IMR-90 (cell line): ENCODE data around the gene PIGH. TPM values are rescaled to one million over a fixed set of nuclear protein-coding genes. Genes with fewer than 3 reads are reported as not detected.

Experiments used
- ATAC-seq: fragments of 200-7000 bp; cut with Tn5 transposase; 2 replicates; pipeline ENCODE4 v1.9.1; 2020; ENCODE audit warnings: low read depth, mild to moderate bottlenecking, moderate library complexity
- BruUV-seq: library from RNA; stranded (reverse); fragments of 400-500 nt; replicated peaks from 2 replicates; lab custom pipeline; 2021; lab: Mats Ljungman, UMichigan
- CTCF ChIA-PET: fragments of 300-600 bp; formaldehyde crosslinking; extraction: SDS; loops from one replicate; lab custom pipeline; 2021; ENCODE audit warnings: antibody characterized with exemption; lab: Yijun Ruan, JAX
- POLR2A ChIA-PET: fragments of 300-600 bp; sonication (Branson Sonifier 250); formaldehyde crosslinking; loops from one replicate; lab custom pipeline; 2022; ENCODE audit warnings: antibody characterized with exemption; ENCODE audit not compliant: unreplicated experiment; lab: Charles Lee
- DNase-seq: peaks from one replicate; pipeline ENCODE4 v3.0.0; 2013
- H2AFZ ChIP-seq: replicated peaks from 2 replicates; pipeline ENCODE3; 2013; ENCODE audit warnings: low read length, mild to moderate bottlenecking; ENCODE audit not compliant: poor library complexity
- H2AK5ac ChIP-seq: 2 replicates; pipeline ENCODE4 v1.6.1; 2013; ENCODE audit warnings: low read depth, low read length, inconsistent platforms
- H2AK9ac ChIP-seq: replicated peaks from 2 replicates; pipeline ENCODE3; 2013; ENCODE audit warnings: mild to moderate bottlenecking, low read depth, low read length, moderate library complexity; ENCODE audit not compliant: poor library complexity
- H2BK120ac ChIP-seq: 2 replicates; pipeline ENCODE4 v1.6.1; 2013; ENCODE audit warnings: low read depth, low read length, inconsistent platforms
- H2BK15ac ChIP-seq: 3 replicates; pipeline ENCODE4 v1.6.1; 2013; ENCODE audit warnings: low read depth, low read length, inconsistent platforms
- H2BK20ac ChIP-seq: 2 replicates; pipeline ENCODE4 v1.6.1; 2013; ENCODE audit warnings: low read depth, mild to moderate bottlenecking, inconsistent platforms, low read length, moderate library complexity
- H2BK5ac ChIP-seq: 2 replicates; pipeline ENCODE4 v1.6.1; 2013; ENCODE audit warnings: mild to moderate bottlenecking, low read depth, low read length, inconsistent platforms; ENCODE audit not compliant: poor library complexity, severe bottlenecking
- H3K14ac ChIP-seq: replicated peaks from 2 replicates; pipeline ENCODE4 v1.6.1; 2013; ENCODE audit warnings: low read depth, low read length, inconsistent platforms
- H3K18ac ChIP-seq: 2 replicates; pipeline ENCODE4 v1.6.1; 2013; ENCODE audit warnings: low read depth, low read length, control low read depth
- H3K23ac ChIP-seq: 2 replicates; pipeline ENCODE4 v1.6.1; 2013; ENCODE audit warnings: low read depth, low read length, inconsistent platforms
- H3K27ac ChIP-seq: 2 replicates; pipeline ENCODE4 v1.5.1; 2013; ENCODE audit warnings: mild to moderate bottlenecking, control low read depth, low read length; ENCODE audit not compliant: insufficient read depth
- H3K27me3 ChIP-seq: 2 replicates; pipeline ENCODE4 v1.6.1; 2013; ENCODE audit warnings: low read length; ENCODE audit not compliant: control insufficient read depth, insufficient read depth
- H3K36me3 ChIP-seq: 2 replicates; pipeline ENCODE4 v1.6.1; 2013; ENCODE audit warnings: low read length, mixed read lengths; ENCODE audit not compliant: control insufficient read depth, insufficient read depth
- H3K4ac ChIP-seq: 2 replicates; pipeline ENCODE4 v1.6.1; 2013; ENCODE audit warnings: low read depth, low read length, inconsistent platforms
- H3K4me1 ChIP-seq: 2 replicates; pipeline ENCODE4 v1.6.1; 2013; ENCODE audit warnings: low read length, mixed read lengths; ENCODE audit not compliant: control insufficient read depth, insufficient read depth
- H3K4me2 ChIP-seq: 2 replicates; pipeline ENCODE4 v1.6.1; 2013; ENCODE audit warnings: low read depth, mild to moderate bottlenecking, control low read depth, low read length, moderate library complexity
- H3K4me3 ChIP-seq: 2 replicates; pipeline ENCODE4 v1.5.1; 2013; ENCODE audit warnings: low read depth, mild to moderate bottlenecking, control low read depth, low read length, moderate library complexity; ENCODE audit not compliant: insufficient read depth
- H3K56ac ChIP-seq: 2 replicates; pipeline ENCODE4 v1.6.1; 2013; ENCODE audit warnings: low read length, inconsistent platforms; ENCODE audit not compliant: insufficient read depth; ENCODE audit errors: extremely low read depth
- H3K79me1 ChIP-seq, 2 experiments: 2 replicates each; pipeline ENCODE4 v1.6.1; 2013; ENCODE audit warnings: low read length in 2 of 2, inconsistent platforms in 1 of 2, low read depth in 1 of 2
- H3K9ac ChIP-seq: 2 replicates; pipeline ENCODE4 v1.6.1; 2013; ENCODE audit warnings: low read depth, low read length, control low read depth
- H3K9me1 ChIP-seq: 2 replicates; pipeline ENCODE4 v1.6.1; 2013; ENCODE audit warnings: low read length, inconsistent platforms; ENCODE audit not compliant: insufficient read depth
- H3K9me3 ChIP-seq: 2 replicates; pipeline ENCODE4 v1.6.1; 2013; ENCODE audit warnings: low read length; ENCODE audit not compliant: control insufficient read depth, insufficient read depth
- H4K20me1 ChIP-seq: 2 replicates; pipeline ENCODE4 v1.6.1; 2013; ENCODE audit warnings: low read length, inconsistent platforms; ENCODE audit not compliant: insufficient read depth
- H4K5ac ChIP-seq: 2 replicates; pipeline ENCODE4 v1.6.1; 2013; ENCODE audit warnings: mild to moderate bottlenecking, low read depth, low read length, control low read depth
- H4K8ac ChIP-seq, 2 experiments: 2 replicates each; pipeline ENCODE4 v1.6.1; 2013; ENCODE audit warnings: low read depth in 2 of 2, low read length in 2 of 2, control low read depth in 1 of 2, inconsistent platforms in 1 of 2
- H4K91ac ChIP-seq: 2 replicates; pipeline ENCODE4 v1.6.1; 2013; ENCODE audit warnings: low read depth, low read length, inconsistent platforms; ENCODE audit not compliant: insufficient read depth
- CEBPB ChIP-seq: IDR thresholded peaks from 2 replicates; pipeline ENCODE4 v1.6.1; 2012; ENCODE audit warnings: low read depth, low read length, improper control_type of control experiment
- CHD1 ChIP-seq: IDR thresholded peaks from 2 replicates; pipeline ENCODE4 v1.6.1; 2012; ENCODE audit warnings: low read depth, low read length, improper control_type of control experiment
- CTCF ChIP-seq: conservative IDR thresholded peaks from 2 replicates; pipeline ENCODE4 v1.5.1; 2012; ENCODE audit warnings: mild to moderate bottlenecking, low read depth, low read length, improper control_type of control experiment
- FOS ChIP-seq: fragments of 150-350 bp; IDR thresholded peaks from 2 replicates; pipeline ENCODE4 v1.6.1; 2016; ENCODE audit warnings: low read depth, low read length
- MAFK ChIP-seq: IDR thresholded peaks from 2 replicates; pipeline ENCODE4 v1.6.1; 2012; ENCODE audit warnings: low read depth, low read length, improper control_type of control experiment
- MAZ ChIP-seq: IDR thresholded peaks from 2 replicates; pipeline ENCODE4 v1.6.1; 2012; ENCODE audit warnings: low read depth, mild to moderate bottlenecking, low read length, improper control_type of control experiment, moderate library complexity, borderline replicate concordance
- MXI1 ChIP-seq: IDR thresholded peaks from 2 replicates; pipeline ENCODE4 v1.6.1; 2012; ENCODE audit warnings: low read depth, mild to moderate bottlenecking, low read length, moderate library complexity, borderline replicate concordance
- POLR2A ChIP-seq: IDR thresholded peaks from 2 replicates; pipeline ENCODE4 v1.6.1; 2012; ENCODE audit warnings: mild to moderate bottlenecking, low read depth, low read length
- RAD21 ChIP-seq: IDR thresholded peaks from 2 replicates; pipeline ENCODE4 v1.6.1; 2012; ENCODE audit warnings: low read length, improper control_type of control experiment
- USF2 ChIP-seq: fragments of 150-350 bp; IDR thresholded peaks from 2 replicates; pipeline ENCODE4 v1.6.1; 2017; ENCODE audit warnings: mild to moderate bottlenecking, antibody characterized with exemption, low read length, low read depth
- WGBS, 2 experiments: methylation state at CpG; one replicate each; pipeline versions ENCODE4 v1.1.5 to v1.1.7; 2013; ENCODE audit warnings: missing lambda C conversion rate in 2 of 2; ENCODE audit not compliant: insufficient read length in 1 of 2; ENCODE audit errors: extremely low coverage in 2 of 2; 5-methylcytosine and 5-hydroxymethylcytosine counted together
- dilution Hi-C: fragments of 300-500 bp; cut with HindIII; formaldehyde crosslinking; loops from one replicate; pipeline ENCODE4 v1.14.3; 2018; ENCODE audit warnings: low sequenced_read_pairs; ENCODE audit not compliant: unreplicated experiment
- in situ Hi-C: fragments of 300-500 bp; cut with MboI; formaldehyde crosslinking; loops from 3 replicates; pipeline ENCODE4 v1.14.3; 2019; ENCODE audit warnings: low sequenced_read_pairs, inconsistent platforms, mixed read lengths
- intact Hi-C: fragments of 100-400 bp; cut with micrococcal nuclease; formaldehyde crosslinking; loops from 2 replicates; pipeline ENCODE4 v1.10.0; 2022
- polyA plus RNA-seq, 3 experiments: library from polyadenylated mRNA; depleted of rRNA; stranded (reverse); fragments of >200 nt; gene quantifications; 2 replicates each; pipeline ENCODE4 v1.2.3, GENCODE V29; 2012; ENCODE audit warnings: low replicate concordance in 1 of 3
- total RNA-seq: library from RNA; depleted of rRNA; stranded (reverse); fragments of >200 nt; gene quantifications from 2 replicates; pipeline ENCODE4 v1.2.3, GENCODE V29; 2012
- TF ChIP-seq, protein P1 (sequence below): fragments of 150-350 bp; IDR thresholded peaks from 2 replicates; pipeline ENCODE4 v1.6.1; 2016; ENCODE audit warnings: low read depth, mild to moderate bottlenecking, low read length, moderate library complexity, borderline replicate concordance

Gene PIGH
- total and polyA plus RNA-seq, 2 of the 4 experiments (the other 2 are of a cell fraction), result 7.9 to 13.5 TPM

GRCh38 chr14:67582061-67582460, 18.0 kb downstream of the PIGH start:
- Histone ChIP-seq H3K27me3 (peaks cover 4% of the 10 kb centered on the region; the same call in 1 of the 2 replicates), H3K23ac (no peak overlapping the region), H3K4me1 (no peaks in the 10 kb centered on the region), H2BK5ac (no peak overlapping the region), H3K4ac (no peak overlapping the region), H2BK20ac (no peak overlapping the region), H3K36me3 (no peaks in the 10 kb centered on the region), H2AFZ (no peak overlapping the region), H4K8ac (no peak overlapping the region), H2BK120ac (no peak overlapping the region), H3K18ac (no peak overlapping the region), H3K9ac (no peak overlapping the region), H2BK15ac (no peak overlapping the region), H3K9me3 (no peaks in the 10 kb centered on the region), H3K56ac (no peak overlapping the region), H3K79me1 (no peaks in the 10 kb centered on the region), H4K91ac (no peak overlapping the region), H4K20me1 (no peaks in the 10 kb centered on the region), H2AK5ac (no peak overlapping the region), H3K4me2 (no peak overlapping the region), H4K5ac (no peak overlapping the region), H3K27ac (no peak overlapping the region), H2AK9ac (no peak overlapping the region), H3K14ac (no peak overlapping the region), H3K9me1 (0 out of 2 replicates have a peak, but pooled peaks cover 3% of the 10 kb centered on the region), H3K4me3 (no peak overlapping the region)
- dilution Hi-C loops, result no loop called here
- in situ Hi-C loops, result no loop called here
- BruUV-seq, result no TSS peak
- TF ChIP-seq MXI1 (no peak), RAD21 (no peak), POLR2A (no peak), FOS (no peak), CEBPB (no peak), MAFK (no peak), MAZ (no peak), CTCF (no peak), USF2 (no peak), CHD1 (no peak)
- TF ChIP-seq, protein P1, sequence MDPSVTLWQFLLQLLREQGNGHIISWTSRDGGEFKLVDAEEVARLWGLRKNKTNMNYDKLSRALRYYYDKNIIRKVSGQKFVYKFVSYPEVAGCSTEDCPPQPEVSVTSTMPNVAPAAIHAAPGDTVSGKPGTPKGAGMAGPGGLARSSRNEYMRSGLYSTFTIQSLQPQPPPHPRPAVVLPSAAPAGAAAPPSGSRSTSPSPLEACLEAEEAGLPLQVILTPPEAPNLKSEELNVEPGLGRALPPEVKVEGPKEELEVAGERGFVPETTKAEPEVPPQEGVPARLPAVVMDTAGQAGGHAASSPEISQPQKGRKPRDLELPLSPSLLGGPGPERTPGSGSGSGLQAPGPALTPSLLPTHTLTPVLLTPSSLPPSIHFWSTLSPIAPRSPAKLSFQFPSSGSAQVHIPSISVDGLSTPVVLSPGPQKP, result no peak
- DNase-seq, result no peak
- no peak for ATAC-seq
- intact Hi-C loops, result no loop called here
- CTCF ChIA-PET, result interaction anchor here (0.8 to 5.8 kb wide), 4 partner anchors 11 to 122 kb away, joined by 3 to 38 read pairs (median 14); no protein-coding TSS in a partner anchor
- no CpG with 5 or more reads among the region's 7 CpGs for WGBS, 2 experiments
- POLR2A ChIA-PET, result no interaction called here
